ENCODE data around the gene UTP15. TPM values are rescaled to one million over a fixed set of nuclear protein-coding genes. Genes with fewer than 3 reads are reported as not detected.

The UTP15 gene
- total RNA-seq, 1 donor from 2014 or later = 23.8 TPM

GRCh38 chr5:73607228-73607627 is 41.7 kb downstream of the UTP15 start:
- DNase-seq (ENCODE audit: low read depth) = no peak
- no peak for TF ChIP-seq CTCF (IDR thresholded peaks at IDR 0.05; ENCODE audit: insufficient read depth, low read length, poor library complexity, severe bottlenecking)
- no peaks in the 10 kb centered on the region for H3K27me3 ChIP-seq (ENCODE audit: control insufficient read depth, insufficient read depth, low read length)
- no peaks in the 10 kb centered on the region for H3K36me3 ChIP-seq (ENCODE audit: control insufficient read depth, insufficient read depth, low read length)
- no peak overlapping the region for H3K4me3 ChIP-seq (ENCODE audit: low read depth, low read length)

GRCh38 chr5:73612799-73613198 is 47.3 kb downstream of the UTP15 start:
- no peaks in the 10 kb centered on the region for H3K36me3 ChIP-seq (ENCODE audit: control insufficient read depth, insufficient read depth, low read length)
- H3K27me3 ChIP-seq (ENCODE audit: control insufficient read depth, insufficient read depth, low read length) = no peaks in the 10 kb centered on the region
- TF ChIP-seq CTCF (IDR thresholded peaks at IDR 0.05; ENCODE audit: insufficient read depth, low read length, poor library complexity, severe bottlenecking) = no peak
- no peak overlapping the region for H3K4me3 ChIP-seq (ENCODE audit: low read depth, low read length)
- no peak for DNase-seq (ENCODE audit: low read depth)

- H3K36me3 ChIP-seq (ENCODE audit: control insufficient read depth, insufficient read depth, low read length) = no peaks in the 10 kb centered on the region
- H3K27me3 ChIP-seq (ENCODE audit: control insufficient read depth, insufficient read depth, low read length) = no peaks in the 10 kb centered on the region
- H3K4me3 ChIP-seq (ENCODE audit: low read depth, low read length) = no peak overlapping the region
- no peak for TF ChIP-seq CTCF (IDR thresholded peaks at IDR 0.05; ENCODE audit: insufficient read depth, low read length, poor library complexity, severe bottlenecking)
- no peak for DNase-seq (ENCODE audit: low read depth)
Observed at GRCh38 chr5:73615085-73615484, 49.5 kb downstream of the UTP15 start.

- Histone ChIP-seq H3K36me3 (ENCODE audit: control insufficient read depth, insufficient read depth, low read length) (no peaks in the 10 kb centered on the region), H3K4me3 (ENCODE audit: low read depth, low read length) (no peak overlapping the region), H3K27me3 (ENCODE audit: control insufficient read depth, insufficient read depth, low read length) (no peaks in the 10 kb centered on the region)
- DNase-seq (ENCODE audit: low read depth) = no peak
- TF ChIP-seq CTCF (IDR thresholded peaks at IDR 0.05; ENCODE audit: insufficient read depth, low read length, poor library complexity, severe bottlenecking) = no peak
Observed at GRCh38 chr5:73615947-73616346, 50.4 kb downstream of the UTP15 start.

GRCh38 chr5:73617510-73618279 is 52.2 kb downstream of the UTP15 start:
- no peaks in the 10 kb centered on the region for H3K36me3 ChIP-seq (ENCODE audit: control insufficient read depth, insufficient read depth, low read length)
- no peaks in the 10 kb centered on the region for H3K27me3 ChIP-seq (ENCODE audit: control insufficient read depth, insufficient read depth, low read length)
- no peak overlapping the region for H3K4me3 ChIP-seq (ENCODE audit: low read depth, low read length)
- no peak for TF ChIP-seq CTCF (IDR thresholded peaks at IDR 0.05; ENCODE audit: insufficient read depth, low read length, poor library complexity, severe bottlenecking)
- no peak for DNase-seq (ENCODE audit: low read depth)
